ENCODE measurements around the gene CFAP299. TPM values are rescaled to one million over a fixed set of nuclear protein-coding genes. Genes with fewer than 3 reads are reported as not detected.

CFAP299 gene
- total RNA-seq, 4 donors from 2014 or later: not detected

- H3K27ac ChIP-seq: no peak overlapping the region
- no peaks in the 10 kb centered on the region for H3K36me3 ChIP-seq
- no peak for TF ChIP-seq CTCF (IDR thresholded peaks at IDR 0.05)
- TF ChIP-seq POLR2A (IDR thresholded peaks at IDR 0.05): no peak
- H3K4me3 ChIP-seq: no peak overlapping the region
- no peaks in the 10 kb centered on the region for H3K27me3 ChIP-seq
- H3K4me1 ChIP-seq: no peaks in the 10 kb centered on the region
- DNase-seq: no peak
- H3K9me3 ChIP-seq: no peaks in the 10 kb centered on the region
These were observed 510.7 kb downstream of the CFAP299 start for GRCh38 chr4:80846210-80846609.

GRCh38 chr4:80852061-80852460, 516.5 kb downstream of the CFAP299 start:
- Histone ChIP-seq H3K4me3 (no peak overlapping the region), H3K27ac (no peak overlapping the region), H3K9me3 (no peaks in the 10 kb centered on the region), H3K4me1 (no peaks in the 10 kb centered on the region), H3K27me3 (no peaks in the 10 kb centered on the region), H3K36me3 (no peaks in the 10 kb centered on the region)
- no peak for TF ChIP-seq POLR2A (IDR thresholded peaks at IDR 0.05)
- no peak for TF ChIP-seq CTCF (IDR thresholded peaks at IDR 0.05)
- no peak for DNase-seq

GRCh38 chr4:80873571-80873970, 538.0 kb downstream of the CFAP299 start:
- TF ChIP-seq CTCF (IDR thresholded peaks at IDR 0.05) (no peak), POLR2A (IDR thresholded peaks at IDR 0.05) (no peak)
- Histone ChIP-seq H3K27ac (no peak overlapping the region), H3K27me3 (no peaks in the 10 kb centered on the region), H3K9me3 (no peaks in the 10 kb centered on the region), H3K4me1 (no peaks in the 10 kb centered on the region), H3K36me3 (no peaks in the 10 kb centered on the region), H3K4me3 (no peak overlapping the region)
- no peak for DNase-seq

GRCh38 chr4:80874979-80875378, 539.4 kb downstream of the CFAP299 start:
- no peak overlapping the region for H3K4me3 ChIP-seq
- no peak for TF ChIP-seq POLR2A (IDR thresholded peaks at IDR 0.05)
- TF ChIP-seq CTCF (IDR thresholded peaks at IDR 0.05): no peak

GRCh38 chr4:80875642-80876041, 540.1 kb downstream of the CFAP299 start:
- no peak for TF ChIP-seq POLR2A (IDR thresholded peaks at IDR 0.05)
- no peak for TF ChIP-seq CTCF (IDR thresholded peaks at IDR 0.05)
- Histone ChIP-seq H3K27ac (no peak overlapping the region), H3K36me3 (no peaks in the 10 kb centered on the region), H3K27me3 (no peaks in the 10 kb centered on the region), H3K4me1 (no peaks in the 10 kb centered on the region), H3K4me3 (no peak overlapping the region), H3K9me3 (no peaks in the 10 kb centered on the region)
- DNase-seq: no peak

More at GRCh38 chr4:80874979-80875378, 539.4 kb downstream of the CFAP299 start:
- Histone ChIP-seq H3K27me3 (no peaks in the 10 kb centered on the region), H3K27ac (no peak overlapping the region), H3K4me1 (no peaks in the 10 kb centered on the region), H3K9me3 (no peaks in the 10 kb centered on the region), H3K36me3 (no peaks in the 10 kb centered on the region)
- no peak for DNase-seq

GRCh38 chr4:80876810-80877209, 541.3 kb downstream of the CFAP299 start:
- Histone ChIP-seq H3K36me3 (no peaks in the 10 kb centered on the region), H3K9me3 (no peaks in the 10 kb centered on the region), H3K27ac (no peak overlapping the region), H3K4me3 (no peak overlapping the region), H3K27me3 (no peaks in the 10 kb centered on the region), H3K4me1 (no peaks in the 10 kb centered on the region)
- DNase-seq: no peak
- TF ChIP-seq CTCF (IDR thresholded peaks at IDR 0.05): no peak

All from Peyer's patch (tissue), 4 donors.